ENCODE measurements around the gene GLUD1. TPM values are rescaled to one million over a fixed set of nuclear protein-coding genes. Genes with fewer than 3 reads are reported as not detected.

GLUD1 gene
- polyA plus RNA-seq, 1 experiment = 78.6 TPM

GRCh38 chr10:87066865-87067264 is 27.8 kb downstream of the GLUD1 start:
- CTCF ChIA-PET = interaction anchor here (1.0 to 1.7 kb wide), 3 partner anchors 10 to 42 kb away, joined by 3 read pairs; no protein-coding TSS in a partner anchor
- DNase-seq (ENCODE audit: low read depth) = no peak
- POLR2A ChIA-PET = no interaction called here
- Histone ChIP-seq H3K36me3 (ENCODE audit: control insufficient read depth, insufficient read depth, low read length) (peaks cover 15% of the 10 kb centered on the region), H3K27me3 (ENCODE audit: control insufficient read depth, insufficient read depth, low read length) (no peaks in the 10 kb centered on the region), H3K4me3 (ENCODE audit: low read depth, low read length) (no peak overlapping the region)
- no peak for TF ChIP-seq CTCF (IDR thresholded peaks at IDR 0.05; ENCODE audit: insufficient read depth, low read depth, low read length)

- no peak for DNase-seq (ENCODE audit: low read depth)
- ChIA-PET POLR2A (no interaction called here), CTCF (interaction anchor here (1.0 to 1.2 kb wide), 2 partner anchors 10 to 15 kb away, joined by 3 read pairs; no protein-coding TSS in a partner anchor)
- no peaks in the 10 kb centered on the region for H3K27me3 ChIP-seq (ENCODE audit: control insufficient read depth, insufficient read depth, low read length)
- TF ChIP-seq CTCF (IDR thresholded peaks at IDR 0.05; ENCODE audit: insufficient read depth, low read depth, low read length) = no peak
- peaks cover 15% of the 10 kb centered on the region for H3K36me3 ChIP-seq (ENCODE audit: control insufficient read depth, insufficient read depth, low read length)
- no peak overlapping the region for H3K4me3 ChIP-seq (ENCODE audit: low read depth, low read length)
Measured at GRCh38 chr10:87066178-87066577, 28.5 kb downstream of the GLUD1 start.

- no peak for DNase-seq (ENCODE audit: low read depth)
- POLR2A ChIA-PET = interaction anchor here (0.6 kb wide), 1 partner anchor 12 kb away, joined by 16 read pairs; no protein-coding TSS in a partner anchor
Measured at GRCh38 chr10:87064651-87065050, 30.0 kb downstream of the GLUD1 start.

GRCh38 chr10:87060280-87060928 is 34.2 kb downstream of the GLUD1 start:
- Histone ChIP-seq H3K36me3 (ENCODE audit: control insufficient read depth, insufficient read depth, low read length) (peaks cover 8% of the 10 kb centered on the region), H3K4me3 (ENCODE audit: low read depth, low read length) (no peak overlapping the region), H3K27me3 (ENCODE audit: control insufficient read depth, insufficient read depth, low read length) (no peaks in the 10 kb centered on the region)
- no peak for TF ChIP-seq CTCF (IDR thresholded peaks at IDR 0.05; ENCODE audit: insufficient read depth, low read depth, low read length)
- POLR2A ChIA-PET = no interaction called here
- DNase-seq (ENCODE audit: low read depth) = no peak
- CTCF ChIA-PET = interaction anchor here (0.9 kb wide), 1 partner anchor 26 kb away, joined by 3 read pairs; no protein-coding TSS in a partner anchor

More at GRCh38 chr10:87064651-87065050, 30.0 kb downstream of the GLUD1 start:
- TF ChIP-seq CTCF (IDR thresholded peaks at IDR 0.05; ENCODE audit: insufficient read depth, low read depth, low read length) = no peak
- Histone ChIP-seq H3K36me3 (ENCODE audit: control insufficient read depth, insufficient read depth, low read length) (peaks cover 19% of the 10 kb centered on the region), H3K27me3 (ENCODE audit: control insufficient read depth, insufficient read depth, low read length) (no peaks in the 10 kb centered on the region), H3K4me3 (ENCODE audit: low read depth, low read length) (no peak overlapping the region)
- CTCF ChIA-PET = interaction anchor here (0.6 kb wide), 1 partner anchor 21 kb away, joined by 3 read pairs; no protein-coding TSS in a partner anchor

- Histone ChIP-seq H3K27me3 (ENCODE audit: control insufficient read depth, insufficient read depth, low read length) (no peaks in the 10 kb centered on the region), H3K4me3 (ENCODE audit: low read depth, low read length) (no peak overlapping the region), H3K36me3 (ENCODE audit: control insufficient read depth, insufficient read depth, low read length) (peaks cover 9% of the 10 kb centered on the region)
- ChIA-PET POLR2A (no interaction called here), CTCF (no interaction called here)
- no peak for DNase-seq (ENCODE audit: low read depth)
- no peak for TF ChIP-seq CTCF (IDR thresholded peaks at IDR 0.05; ENCODE audit: insufficient read depth, low read depth, low read length)
Measured at GRCh38 chr10:87059401-87059800, 35.2 kb downstream of the GLUD1 start.
